NCI-H2029 treated with DMSO at 0.1 percent for 48 hours (cell line): ENCODE results near the gene DNAJC1.
"Not testable (repeated sequence)": the region's sequence is repeated elsewhere in the genome, so short reads cannot be mapped to it uniquely, and the experiment has no call there.

Source experiments
- DNase-seq: peaks from one replicate; lab custom pipeline; 2025; lab: John Stamatoyannopoulos, UW

The DNAJC1 gene

GRCh38 chr10:21899736-21900135 is 103.8 kb downstream of the DNAJC1 start:
- DNase-seq, result no peak

GRCh38 chr10:21895932-21896331 is 107.6 kb downstream of the DNAJC1 start:
- no peak for DNase-seq

GRCh38 chr10:21894648-21895342 is 108.7 kb downstream of the DNAJC1 start:
- DNase-seq, result no peak

GRCh38 chr10:21891439-21891838 is 112.1 kb downstream of the DNAJC1 start:
- DNase-seq, result no peak

GRCh38 chr10:21889477-21890275 is 113.9 kb downstream of the DNAJC1 start:
- no peak for DNase-seq

- DNase-seq, result no peak
These were observed 114.6 kb downstream of the DNAJC1 start for GRCh38 chr10:21888959-21889358.

- DNase-seq, result no peak
These were observed 117.6 kb downstream of the DNAJC1 start for GRCh38 chr10:21885940-21886339.

GRCh38 chr10:21873198-21873597 is 130.3 kb downstream of the DNAJC1 start:
- DNase-seq, result no peak

GRCh38 chr10:21872771-21873170 is 130.8 kb downstream of the DNAJC1 start:
- not testable (repeated sequence) for DNase-seq

- no peak for DNase-seq
These were observed 132.7 kb downstream of the DNAJC1 start for GRCh38 chr10:21870849-21871248.

GRCh38 chr10:21869087-21869486 is 134.4 kb downstream of the DNAJC1 start:
- DNase-seq, result not testable (repeated sequence)

- DNase-seq, result no peak
These were observed 142.8 kb downstream of the DNAJC1 start for GRCh38 chr10:21860718-21861117.

GRCh38 chr10:21858455-21858854 is 145.1 kb downstream of the DNAJC1 start:
- no peak for DNase-seq

GRCh38 chr10:21849607-21850006 is 153.9 kb downstream of the DNAJC1 start:
- no peak for DNase-seq

- DNase-seq, result no peak
These were observed 159.9 kb downstream of the DNAJC1 start for GRCh38 chr10:21843645-21844044.

- DNase-seq, result not testable (repeated sequence)
These were observed 162.3 kb downstream of the DNAJC1 start for GRCh38 chr10:21841273-21841672.

- not testable (repeated sequence) for DNase-seq
These were observed 166.0 kb downstream of the DNAJC1 start for GRCh38 chr10:21837487-21837886.

- DNase-seq, result not testable (repeated sequence)
These were observed 169.0 kb downstream of the DNAJC1 start for GRCh38 chr10:21834574-21834973.

- DNase-seq, result no peak
These were observed 170.8 kb downstream of the DNAJC1 start for GRCh38 chr10:21832821-21833130.

- DNase-seq, result no peak
These were observed 171.3 kb downstream of the DNAJC1 start for GRCh38 chr10:21831986-21832820.

GRCh38 chr10:21830037-21830436 is 173.5 kb downstream of the DNAJC1 start:
- DNase-seq, result no peak

- no peak for DNase-seq
These were observed 176.2 kb downstream of the DNAJC1 start for GRCh38 chr10:21827308-21827707.

GRCh38 chr10:21826725-21827124 is 176.8 kb downstream of the DNAJC1 start:
- no peak for DNase-seq
